ENCODE results near the gene KIZ.

DNA sequence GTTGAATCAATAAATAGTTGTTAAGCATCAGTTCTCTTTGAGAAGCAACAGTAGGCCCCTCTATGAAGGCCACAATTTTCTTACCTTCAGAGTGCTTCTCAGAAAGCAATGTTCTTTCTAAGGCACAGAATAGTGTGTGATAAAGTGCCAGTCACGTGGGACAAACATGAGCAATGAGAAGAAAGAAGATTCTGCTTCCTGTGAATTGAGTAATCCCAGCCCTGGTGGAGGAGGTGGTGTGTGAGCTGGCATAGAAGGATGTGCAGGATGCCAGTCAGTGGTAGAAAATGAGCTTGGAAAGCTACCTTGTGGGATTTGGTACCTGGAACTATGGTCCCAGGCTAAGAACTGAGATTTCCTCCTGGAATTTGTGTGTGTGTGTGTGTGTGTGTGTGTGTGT is 21.7 kb downstream of the KIZ start:
- no peak for TF ChIP-seq POLR2A (IDR thresholded peaks at IDR 0.05; ENCODE audit: low read length)
- no peak for TF ChIP-seq GATA1 (IDR thresholded peaks at IDR 0.05; ENCODE audit: low read depth, low read length)
